Measurements from ENCODE around the gene SMG6. TPM values are rescaled to one million over a fixed set of nuclear protein-coding genes. Genes with fewer than 3 reads are reported as not detected.
"Not testable (repeated sequence)": the region's sequence is repeated elsewhere in the genome, so short reads cannot be mapped to it uniquely, and the experiment has no call there.

The SMG6 gene
- total RNA-seq, 2 donors from 2014 or later = 18.3 to 23.6 TPM

- Histone ChIP-seq H3K36me3 (no peaks in the 10 kb centered on the region), H3K9me3 (no peaks in the 10 kb centered on the region), H3K4me1 (peaks cover 5% of the 10 kb centered on the region), H3K27me3 (no peaks in the 10 kb centered on the region), H3K27ac (peak overlapping the region; percentile 43), H3K9ac (ENCODE audit: low read depth in 2 of 2, low read length in 2 of 2) (peak overlapping the region in 1 of 2 donors; percentile 37), H3K4me3 (no peak overlapping the region)
- TF ChIP-seq CTCF (IDR thresholded peaks at IDR 0.05) = no peak
- DNase-seq = peak; percentile 39
- intact Hi-C loops (cut with DNase I) = no loop called here
These were observed 37.3 kb downstream of the SMG6 start for GRCh38 chr17:2266045-2266864.

- H3K9me3 ChIP-seq; H3K4me3 ChIP-seq; H3K4me1 ChIP-seq; H3K27me3 ChIP-seq; H3K9ac ChIP-seq (ENCODE audit: low read depth in 2 of 2, low read length in 2 of 2); H3K36me3 ChIP-seq; DNase-seq; intact Hi-C loops (cut with DNase I): not testable (repeated sequence)
- peak overlapping the region; percentile 43 for H3K27ac ChIP-seq
These were observed 38.4 kb downstream of the SMG6 start for GRCh38 chr17:2265166-2265565.

DNA sequence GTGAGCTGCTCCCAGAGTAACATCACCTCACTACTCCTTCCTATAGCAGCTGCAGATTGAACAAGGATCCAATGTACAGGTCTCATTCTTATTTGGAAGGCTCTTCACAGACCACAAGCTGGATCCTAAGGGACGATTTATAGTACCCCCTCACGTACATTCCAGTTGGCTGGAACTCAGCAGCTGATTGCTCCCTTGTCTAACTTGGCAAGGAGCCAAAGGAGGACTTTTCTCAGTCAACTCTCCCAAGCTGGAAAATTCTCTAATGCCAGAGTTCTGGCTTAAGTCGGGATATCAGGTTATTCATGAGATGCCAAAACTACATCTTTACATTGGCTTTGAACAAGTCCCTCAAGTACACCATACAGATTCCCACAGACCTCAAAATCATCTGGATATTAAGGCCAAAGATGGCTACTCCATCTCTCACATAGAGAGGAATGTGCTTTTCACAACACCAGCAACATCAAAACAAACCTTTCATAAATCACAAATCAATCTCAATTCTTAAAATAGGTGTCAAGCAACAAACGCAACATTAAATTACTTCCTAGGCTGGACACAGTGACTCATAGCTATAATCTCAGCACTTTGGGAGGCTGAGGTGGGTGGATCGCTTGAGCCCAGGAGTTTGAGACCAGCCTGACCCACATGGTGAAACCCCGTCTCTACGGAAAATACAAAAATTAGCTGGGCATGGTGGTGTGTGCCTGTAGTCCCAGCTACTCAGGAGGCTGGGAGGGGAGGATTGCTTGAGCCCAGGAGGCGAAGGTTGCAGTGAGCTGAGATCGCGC lies 39.3 kb downstream of the SMG6 start:
- Histone ChIP-seq H3K36me3 (no peaks in the 10 kb centered on the region), H3K27ac (peak overlapping the region; percentile 43), H3K4me1 (peaks cover 5% of the 10 kb centered on the region), H3K9me3 (no peaks in the 10 kb centered on the region), H3K4me3 (no peak overlapping the region), H3K27me3 (no peaks in the 10 kb centered on the region), H3K9ac (ENCODE audit: low read depth in 2 of 2, low read length in 2 of 2) (no peak overlapping the region)
- no peak for DNase-seq
- no peak for TF ChIP-seq CTCF (IDR thresholded peaks at IDR 0.05)
- intact Hi-C loops (cut with DNase I) = no loop called here

- DNase-seq = no peak
- TF ChIP-seq CTCF (IDR thresholded peaks at IDR 0.05) = no peak
- Histone ChIP-seq H3K27me3 (no peaks in the 10 kb centered on the region), H3K4me3 (no peak overlapping the region), H3K27ac (peak overlapping the region; percentile 43), H3K36me3 (no peaks in the 10 kb centered on the region), H3K4me1 (peaks cover 5% of the 10 kb centered on the region), H3K9ac (ENCODE audit: low read depth in 2 of 2, low read length in 2 of 2) (no peak overlapping the region), H3K9me3 (no peaks in the 10 kb centered on the region)
- intact Hi-C loops (cut with DNase I) = no loop called here
These were observed 40.2 kb downstream of the SMG6 start for GRCh38 chr17:2263183-2264066.

- intact Hi-C loops (cut with DNase I) = no loop called here
- no peaks in the 10 kb centered on the region for H3K27me3 ChIP-seq
- DNase-seq = no peak
- H3K4me3 ChIP-seq = no peak overlapping the region
- no peaks in the 10 kb centered on the region for H3K36me3 ChIP-seq
- no peaks in the 10 kb centered on the region for H3K9me3 ChIP-seq
- no peak for TF ChIP-seq CTCF (IDR thresholded peaks at IDR 0.05)
- H3K4me1 ChIP-seq = peaks cover 5% of the 10 kb centered on the region
- H3K27ac ChIP-seq = no peak overlapping the region
- H3K9ac ChIP-seq (ENCODE audit: low read depth in 2 of 2, low read length in 2 of 2) = no peak overlapping the region
These were observed 41.4 kb downstream of the SMG6 start for GRCh38 chr17:2262135-2262587.
